Fibroblast of mammary gland (primary cell): ENCODE results near the gene SPATS2.

Experiments
- DNase-seq: peaks from one replicate; pipeline ENCODE4 v3.0.0-alpha.2; 2010; ENCODE audit warnings: low read depth
- H3K4me3 ChIP-seq: 2 replicates; pipeline ENCODE4 v1.5.1; 2011; ENCODE audit warnings: low read depth, mild to moderate bottlenecking, low read length, moderate library complexity; ENCODE audit not compliant: control insufficient read depth
- CTCF ChIP-seq: conservative IDR thresholded peaks from 2 replicates; pipeline ENCODE4 v1.5.1; 2011; ENCODE audit warnings: low read depth, low read length, inconsistent platforms; ENCODE audit not compliant: control insufficient read depth, insufficient read depth

Gene SPATS2

DNA sequence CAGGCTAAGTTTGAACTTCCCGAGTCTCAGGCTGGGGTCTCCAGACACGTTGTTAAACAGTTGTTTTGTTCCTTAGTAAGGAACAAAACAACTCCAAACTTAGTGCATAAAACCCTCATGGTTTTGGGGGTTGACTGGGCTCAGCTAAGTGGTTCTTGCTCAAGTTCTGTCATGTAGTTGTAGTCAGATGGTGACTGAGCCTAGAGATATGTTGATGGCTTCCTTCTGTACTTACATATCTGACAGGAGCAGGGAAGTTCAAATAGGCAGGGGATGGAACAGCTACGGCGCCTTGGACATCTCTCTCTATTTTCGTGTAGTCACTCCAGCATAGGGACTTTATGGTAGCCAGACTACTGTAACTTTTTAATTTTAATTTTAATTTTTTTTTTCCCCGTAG, 45.7 kb downstream of the SPATS2 start:
- no peak overlapping the region for H3K4me3 ChIP-seq
- DNase-seq: peak; percentile 33
- no peak for TF ChIP-seq CTCF

DNA sequence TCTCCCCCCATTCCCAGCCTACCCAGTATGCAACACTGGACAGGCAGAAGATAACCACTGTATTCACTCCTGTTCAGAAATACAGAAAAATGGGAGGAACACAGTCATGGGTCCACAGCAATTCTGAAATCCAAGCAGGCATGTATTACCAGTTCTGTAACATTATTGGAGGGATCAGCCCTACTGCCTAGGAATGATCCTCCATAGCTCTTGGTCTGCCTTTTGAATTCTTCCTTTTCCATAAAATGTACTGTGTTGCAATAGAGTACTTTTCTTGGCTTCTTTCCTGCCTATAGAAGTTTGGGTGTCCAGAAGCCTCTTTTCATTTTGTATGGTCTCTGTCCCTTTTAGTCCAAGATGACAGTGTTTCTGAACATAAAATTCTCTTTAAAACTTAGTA, 46.5 kb downstream of the SPATS2 start:
- DNase-seq: peak; percentile 16
- TF ChIP-seq CTCF: no peak
- H3K4me3 ChIP-seq: no peak overlapping the region

DNA sequence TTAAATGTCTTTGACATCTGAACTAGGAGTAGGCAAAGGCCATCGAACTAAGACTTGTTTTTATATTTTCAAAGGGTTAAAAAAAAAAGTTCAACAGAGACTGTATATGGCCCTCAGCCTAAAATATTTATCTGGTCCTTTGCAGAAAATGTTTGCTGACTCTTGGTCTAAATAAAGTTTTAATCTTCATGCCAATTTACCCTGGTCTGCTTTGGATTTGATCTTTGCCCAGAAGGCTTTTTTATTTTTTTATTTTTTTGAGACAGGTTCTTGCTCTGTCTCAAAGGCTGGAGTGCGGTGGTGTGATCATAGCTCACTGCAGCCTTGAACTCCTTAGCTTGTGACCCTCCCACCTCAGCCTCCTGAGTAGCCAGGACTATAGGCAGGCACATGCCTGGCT, 47.1 kb downstream of the SPATS2 start:
- no peak for DNase-seq
- H3K4me3 ChIP-seq: no peak overlapping the region
- TF ChIP-seq CTCF: no peak

DNA sequence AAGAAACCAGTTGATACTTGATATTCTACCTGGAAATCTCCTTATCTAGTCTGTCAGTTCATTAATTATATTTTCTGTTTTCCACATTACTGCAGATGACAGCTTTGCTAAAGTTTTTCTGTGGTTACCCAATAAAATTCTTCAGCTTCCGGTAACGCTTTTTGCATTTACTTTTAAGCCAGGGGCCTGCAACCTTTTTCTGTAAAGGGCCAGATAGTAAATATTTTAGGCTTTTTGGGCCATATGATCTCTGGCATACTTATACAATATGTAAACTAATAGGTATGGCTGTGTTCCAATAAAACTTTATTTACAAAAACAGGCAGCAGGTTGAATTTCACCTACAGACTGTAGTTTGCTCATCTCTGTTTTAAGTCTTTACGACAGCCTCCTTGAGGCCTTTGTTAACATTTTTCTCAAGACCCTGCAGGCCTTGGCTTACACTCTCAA, 48.3 kb downstream of the SPATS2 start:
- no peak overlapping the region for H3K4me3 ChIP-seq
- TF ChIP-seq CTCF: no peak
- no peak for DNase-seq

DNA sequence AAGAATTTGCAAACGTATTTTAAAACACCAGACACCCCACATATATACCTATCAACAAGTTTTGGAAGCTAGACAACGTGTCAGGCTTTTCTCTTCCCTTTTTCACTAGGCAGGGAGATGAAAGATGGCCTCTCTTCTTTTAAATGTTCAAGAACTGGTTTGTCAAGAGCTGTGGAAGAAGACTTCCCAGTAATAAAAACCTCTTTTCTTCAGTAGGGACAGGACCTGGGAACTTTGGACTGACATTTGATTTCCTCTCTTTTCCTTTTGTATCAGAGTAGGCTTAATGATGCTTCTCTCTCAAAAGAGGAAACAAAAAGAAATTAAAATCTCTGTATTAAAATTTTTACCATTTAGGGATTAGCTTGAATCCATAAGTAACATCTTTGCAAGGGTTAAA, 49.6 kb downstream of the SPATS2 start:
- no peak for DNase-seq
- H3K4me3 ChIP-seq: no peak overlapping the region
- no peak for TF ChIP-seq CTCF

- H3K4me3 ChIP-seq: no peak overlapping the region
- DNase-seq: no peak
- no peak for TF ChIP-seq CTCF
Measured at GRCh38 chr12:49417558-49417957, 50.3 kb downstream of the SPATS2 start.

DNA sequence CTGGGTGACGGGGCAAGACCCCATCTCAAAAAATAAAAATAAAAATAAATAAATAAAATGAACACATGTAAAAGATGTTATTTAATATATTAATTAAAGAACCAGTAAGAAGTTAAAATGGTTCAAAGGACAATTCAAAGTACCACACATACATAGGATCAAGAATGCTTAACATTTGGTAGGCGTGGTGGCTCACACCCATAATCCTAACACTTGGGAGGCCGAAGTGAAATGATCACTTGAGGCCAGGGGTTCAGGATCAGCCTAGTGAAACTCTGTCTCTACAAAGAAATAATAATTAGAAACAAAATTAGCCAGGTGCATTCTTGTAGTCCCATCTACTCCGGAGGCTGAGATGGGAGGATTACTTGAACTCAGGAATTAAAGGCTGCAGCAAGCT, 53.3 kb downstream of the SPATS2 start:
- DNase-seq: no peak
- TF ChIP-seq CTCF: no peak
- no peak overlapping the region for H3K4me3 ChIP-seq
